HepG2 (cell line): Measurements from ENCODE around the gene ARFGEF2. TPM values are rescaled to one million over a fixed set of nuclear protein-coding genes. Genes with fewer than 3 reads are reported as not detected.

Source experiments
- ARNT ChIP-seq: fragments of 450-650 bp; IDR thresholded peaks from 2 replicates; pipeline ENCODE4 v1.6.1; 2017
- ATF2 ChIP-seq: sonication (generic); formaldehyde crosslinking; IDR thresholded peaks from 2 replicates; pipeline ENCODE4 v1.4.0; 2020; ENCODE audit warnings: missing genetic modification reagents
- GTF3A ChIP-seq: sonication (generic); formaldehyde crosslinking; conservative IDR thresholded peaks from 2 replicates; pipeline ENCODE4 v1.4.0; 2020; ENCODE audit warnings: mild to moderate bottlenecking, missing genetic modification reagents
- HCFC1 ChIP-seq: fragments of 150-350 bp; IDR thresholded peaks from 2 replicates; pipeline ENCODE4 v1.6.1; 2014; ENCODE audit warnings: low read depth, low read length
- KLF12 ChIP-seq: sonication (generic); formaldehyde crosslinking; IDR thresholded peaks from 2 replicates; pipeline ENCODE4 v1.4.0; 2020; ENCODE audit warnings: missing genetic modification reagents, borderline replicate concordance
- NAIF1 ChIP-seq: sonication (generic); formaldehyde crosslinking; IDR thresholded peaks from 2 replicates; pipeline ENCODE4 v1.5.0; 2020; ENCODE audit warnings: mild to moderate bottlenecking, missing genetic modification reagents, borderline replicate concordance
- POLR2AphosphoS5 ChIP-seq: IDR thresholded peaks from 2 replicates; pipeline ENCODE4 v1.6.1; 2012; ENCODE audit warnings: low read depth, low read length
- RBAK ChIP-seq: sonication (generic); formaldehyde crosslinking; IDR thresholded peaks from 2 replicates; pipeline ENCODE4 v1.5.1; 2020; ENCODE audit warnings: mild to moderate bottlenecking, missing genetic modification reagents
- SAP130 ChIP-seq: IDR thresholded peaks from 2 replicates; pipeline ENCODE4 v1.6.1; 2016; ENCODE audit warnings: low read depth
- SCMH1 ChIP-seq: sonication (generic); formaldehyde crosslinking; IDR thresholded peaks from 2 replicates; pipeline ENCODE4 v1.9.0; 2021; ENCODE audit warnings: missing genetic modification reagents, mild to moderate bottlenecking, borderline replicate concordance
- ZBTB39 ChIP-seq: sonication (generic); formaldehyde crosslinking; IDR thresholded peaks from 2 replicates; pipeline ENCODE4 v1.5.0; 2020; ENCODE audit warnings: missing genetic modification reagents
- ZNF3 ChIP-seq: IDR thresholded peaks from 2 replicates; pipeline ENCODE4 v1.7.0; 2017; ENCODE audit warnings: inconsistent platforms
- ZNF407 ChIP-seq: sonication (generic); formaldehyde crosslinking; IDR thresholded peaks from one replicate; pipeline ENCODE4 v1.5.1; 2020; ENCODE audit warnings: mild to moderate bottlenecking, missing genetic modification reagents; ENCODE audit errors: not compliant biosample characterization
- ZNF7 ChIP-seq: IDR thresholded peaks from 2 replicates; pipeline ENCODE4 v1.6.1; 2016; ENCODE audit warnings: missing biosample characterization, missing genetic modification reagents
- polyA plus RNA-seq, 8 experiments: library from polyadenylated mRNA; depleted of rRNA in 3 of 8; stranded (reverse) in 7 of 8; unstranded in 1 of 8; fragments of >200 nt; fragmentation: Illumina TruSeq in 4 of 8; extraction: Trizol in 4 of 8; gene quantifications; 2 replicates each; pipeline versions ENCODE4 v1.2.1 to v1.2.3, GENCODE V29; 2011 to 2016; ENCODE audit warnings: low read depth in 4 of 8, missing spikeins in 1 of 8, mixed read lengths in 1 of 8; ENCODE audit not compliant: insufficient read depth in 1 of 8
- total RNA-seq, 5 experiments: library from RNA; depleted of rRNA; stranded (reverse); fragments of >200 nt; fragmentation: Illumina TruSeq; extraction: Trizol; gene quantifications; 2 replicates each; pipeline ENCODE4 v1.2.3, GENCODE V29; 2016; ENCODE audit warnings: low read depth in 1 of 5

Gene ARFGEF2
- total and polyA plus RNA-seq, 2 of the 13 experiments (the other 11 are each of a cell fraction or from before 2014, with no cell fraction given) = 44.0 to 60.8 TPM

- TF ChIP-seq POLR2AphosphoS5 (peak; percentile 95), NAIF1 (peak; percentile 83; the same call in 1 of the 2 replicates), GTF3A (CRISPR knock-in tag) (no peak; the same call in 1 of the 2 replicates), ZNF407 (CRISPR knock-in tag) (peak; percentile 97), ARNT (no peak), HCFC1 (peak; percentile 36; the same call in 1 of the 2 replicates), SAP130 (CRISPR knock-in tag) (peak; percentile 88), ZNF7 (peak; percentile 38; the same call in 1 of the 2 replicates), ZNF3 (CRISPR knock-in tag) (0 out of 2 replicates have a peak, but pooled peaks have one; percentile 13), ZBTB39 (no peak; the same call in 1 of the 2 replicates), RBAK (CRISPR knock-in tag) (no peak), ATF2 (CRISPR knock-in tag) (no peak; the same call in 1 of the 2 replicates), KLF12 (peak; percentile 97), SCMH1 (no peak)
Measured at GRCh38 chr20:49046087-49046900, 124.8 kb downstream of the ARFGEF2 start, which contains the start of gene CSE1L (continued).
